WTC11 (cell line): ENCODE data around the gene QRSL1. TPM values are rescaled to one million over a fixed set of nuclear protein-coding genes. Genes with fewer than 3 reads are reported as not detected.

Experiments
- ATAC-seq: fragments of 200-7000 bp; cut with Tn5 transposase; 2 replicates; pipeline ENCODE4 v1.10.0; 2021; ENCODE audit warnings: mild to moderate bottlenecking, moderate library complexity
- CTCF ChIA-PET: fragments of 300-600 bp; sonication (Branson Sonifier 250); formaldehyde crosslinking; loops from one replicate; lab custom pipeline; 2021; ENCODE audit warnings: antibody characterized with exemption; lab: Charles Lee
- POLR2A ChIA-PET: fragments of 350-600 bp; sonication (Branson Sonifier 250); formaldehyde crosslinking; loops from one replicate; lab custom pipeline; 2021; ENCODE audit warnings: antibody characterized with exemption; lab: Charles Lee
- DNase-seq: peaks from one replicate; pipeline ENCODE4 v3.0.0; 2021; ENCODE audit warnings: low spot score
- H3K27ac Mint-ChIP-seq: 2 replicates; pipeline ENCODE4 v1.8.0; 2021; ENCODE audit warnings: mixed read lengths
- H3K27me3 Mint-ChIP-seq: 2 replicates; pipeline ENCODE4 v1.8.0; 2021; ENCODE audit warnings: low read depth, mild to moderate bottlenecking, moderate library complexity, mixed read lengths
- H3K36me3 Mint-ChIP-seq: 2 replicates; pipeline ENCODE4 v1.8.0; 2021; ENCODE audit warnings: mixed read lengths
- H3K4me1 Mint-ChIP-seq: 2 replicates; pipeline ENCODE4 v1.8.0; 2022; ENCODE audit warnings: mixed read lengths
- H3K4me3 Mint-ChIP-seq: 2 replicates; pipeline ENCODE4 v1.8.0; 2021; ENCODE audit warnings: mild to moderate bottlenecking, moderate library complexity, mixed read lengths
- H3K9me3 Mint-ChIP-seq: 2 replicates; pipeline ENCODE4 v1.8.0; 2021; ENCODE audit warnings: mixed read lengths
- CREM ChIP-seq: sonication (generic); formaldehyde crosslinking; IDR thresholded peaks from 2 replicates; pipeline ENCODE4 v1.8.1; 2022; ENCODE audit warnings: mild to moderate bottlenecking, missing genetic modification reagents, moderate library complexity
- E2F5 ChIP-seq: sonication (generic); formaldehyde crosslinking; IDR thresholded peaks from 2 replicates; pipeline ENCODE4 v1.8.1; 2022; ENCODE audit warnings: mild to moderate bottlenecking, moderate library complexity, missing genetic modification reagents
- ELF4 ChIP-seq: sonication (generic); formaldehyde crosslinking; IDR thresholded peaks from 2 replicates; pipeline ENCODE4 v1.8.1; 2022; ENCODE audit warnings: low read depth, mild to moderate bottlenecking, moderate library complexity, missing genetic modification reagents
- FOXJ3 ChIP-seq: sonication (generic); formaldehyde crosslinking; IDR thresholded peaks from 2 replicates; pipeline ENCODE4 v1.9.0; 2021; ENCODE audit warnings: missing genetic modification reagents, mild to moderate bottlenecking, borderline replicate concordance
- FOXK1 ChIP-seq: sonication (generic); formaldehyde crosslinking; IDR thresholded peaks from 2 replicates; pipeline ENCODE4 v1.8.0; 2022; ENCODE audit warnings: mild to moderate bottlenecking, moderate library complexity, missing genetic modification reagents
- GABPB1 ChIP-seq: sonication (generic); formaldehyde crosslinking; IDR thresholded peaks from 2 replicates; pipeline ENCODE4 v1.8.1; 2023; ENCODE audit warnings: mild to moderate bottlenecking, missing genetic modification reagents
- GTF2I ChIP-seq: fragments of 250-450 bp; sonication (Bioruptor Pico); conservative IDR thresholded peaks from 2 replicates; pipeline ENCODE4 v1.4.0; 2021; ENCODE audit warnings: mild to moderate bottlenecking
- IRF2 ChIP-seq: sonication (generic); formaldehyde crosslinking; IDR thresholded peaks from 2 replicates; pipeline ENCODE4 v1.8.0; 2022; ENCODE audit warnings: low read depth, missing genetic modification reagents, borderline replicate concordance
- NFE2L1 ChIP-seq: sonication (generic); formaldehyde crosslinking; IDR thresholded peaks from 2 replicates; pipeline ENCODE4 v1.8.1; 2023; ENCODE audit warnings: missing genetic modification reagents
- OVOL2 ChIP-seq: fragments of 250-450 bp; sonication (Bioruptor Pico); IDR thresholded peaks from 2 replicates; pipeline ENCODE4 v1.9.0; 2021; ENCODE audit warnings: mild to moderate bottlenecking, borderline replicate concordance
- SMAD4 ChIP-seq: sonication (generic); formaldehyde crosslinking; IDR thresholded peaks from 2 replicates; pipeline ENCODE4 v1.8.0; 2022; ENCODE audit warnings: mild to moderate bottlenecking, missing genetic modification reagents
- ZMAT4 ChIP-seq: fragments of 250-450 bp; sonication (Bioruptor Pico); IDR thresholded peaks from 2 replicates; pipeline ENCODE4 v1.9.0; 2021; ENCODE audit warnings: mild to moderate bottlenecking
- ZNF232 ChIP-seq: sonication (generic); formaldehyde crosslinking; IDR thresholded peaks from 2 replicates; pipeline ENCODE4 v1.8.0; 2022; ENCODE audit warnings: mild to moderate bottlenecking, missing genetic modification reagents
- ZNF281 ChIP-seq: sonication (generic); formaldehyde crosslinking; IDR thresholded peaks from 2 replicates; pipeline ENCODE4 v1.8.0; 2023; ENCODE audit warnings: mild to moderate bottlenecking, missing genetic modification reagents
- ZNF671 ChIP-seq: fragments of 250-450 bp; sonication (Bioruptor Pico); IDR thresholded peaks from 2 replicates; pipeline ENCODE4 v1.8.0; 2021; ENCODE audit warnings: mild to moderate bottlenecking
- total RNA-seq: library from RNA; stranded (reverse); gene quantifications from 3 replicates; pipeline ENCODE4 v1.2.3, GENCODE V29; 2021
- TF ChIP-seq, protein P1 (sequence below): sonication (generic); formaldehyde crosslinking; conservative IDR thresholded peaks from 2 replicates; pipeline ENCODE4 v1.8.1; 2022; ENCODE audit warnings: mild to moderate bottlenecking, missing genetic modification reagents
- TF ChIP-seq, protein P2 (sequence below): fragments of 250-450 bp; sonication (Bioruptor Pico); conservative IDR thresholded peaks from 2 replicates; pipeline ENCODE4 v1.9.0; 2021; ENCODE audit warnings: mild to moderate bottlenecking
- TF ChIP-seq, protein P3 (sequence below): fragments of 250-450 bp; sonication (Bioruptor Pico); IDR thresholded peaks from 2 replicates; pipeline ENCODE4 v1.9.0; 2021; ENCODE audit warnings: mild to moderate bottlenecking, borderline replicate concordance
- TF ChIP-seq, protein P4 (sequence below): sonication (generic); formaldehyde crosslinking; IDR thresholded peaks from 2 replicates; pipeline ENCODE4 v1.8.0; 2022; ENCODE audit warnings: mild to moderate bottlenecking, missing genetic modification reagents

Gene QRSL1
- total RNA-seq, 1 experiment from 2014 or later = 17.7 TPM

GRCh38 chr6:106614592-106615257, 14.7 kb upstream of the QRSL1 start (continued):
- TF ChIP-seq, protein P1, sequence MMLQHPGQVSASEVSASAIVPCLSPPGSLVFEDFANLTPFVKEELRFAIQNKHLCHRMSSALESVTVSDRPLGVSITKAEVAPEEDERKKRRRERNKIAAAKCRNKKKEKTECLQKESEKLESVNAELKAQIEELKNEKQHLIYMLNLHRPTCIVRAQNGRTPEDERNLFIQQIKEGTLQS (CRISPR knock-in tag) = no peak

DNA sequence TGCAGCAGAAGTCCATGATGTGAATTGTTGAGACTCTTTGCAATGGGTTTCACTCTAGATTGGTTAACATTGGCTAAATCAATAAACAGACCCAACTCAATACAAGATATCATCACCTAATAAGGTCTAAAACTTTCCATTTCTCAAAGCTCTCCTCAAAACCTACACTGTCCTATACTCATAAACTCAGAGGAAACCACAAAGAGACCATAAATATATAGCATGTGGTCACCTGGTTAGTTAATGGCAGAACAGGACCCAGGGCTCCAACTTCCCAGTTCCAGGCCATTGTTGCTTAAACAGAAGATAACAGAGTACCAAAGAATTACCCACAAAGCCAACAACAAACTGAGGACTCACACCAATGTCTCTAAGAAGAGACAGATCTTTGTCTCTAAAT, 12.1 kb upstream of the QRSL1 start:
- CTCF ChIA-PET = interaction anchor here (1.2 to 1.3 kb wide), 2 partner anchors 9 to 380 kb away, joined by 3 to 4 read pairs; no protein-coding TSS in a partner anchor

DNA sequence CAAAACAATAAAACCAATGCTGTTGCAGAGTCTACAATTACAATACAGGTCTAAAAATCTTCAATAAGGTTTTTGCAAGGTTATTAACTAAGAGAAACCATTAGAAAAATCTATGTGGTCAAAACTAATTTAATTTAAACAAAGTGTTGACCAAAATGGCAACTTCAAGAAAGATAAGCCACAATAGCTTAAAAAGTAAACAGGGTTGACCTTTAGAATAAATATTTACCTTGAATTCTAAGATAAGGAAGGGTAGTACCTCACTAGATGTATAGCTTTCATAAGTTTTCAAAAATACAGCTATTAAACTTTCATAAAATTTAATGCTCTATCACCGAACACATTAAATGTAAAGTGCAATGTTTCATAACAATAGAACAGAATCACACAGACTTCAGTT, 11.5 kb upstream of the QRSL1 start:
- ATAC-seq (no peak), DNase-seq (no peak)
- Mint-ChIP-seq H3K27ac (no peak overlapping the region), H3K9me3 (peaks cover 10% of the 10 kb centered on the region), H3K36me3 (peaks cover 14% of the 10 kb centered on the region), H3K4me3 (no peak overlapping the region), H3K27me3 (no peaks in the 10 kb centered on the region), H3K4me1 (peaks cover 60% of the 10 kb centered on the region)
- POLR2A ChIA-PET = no interaction called here
- CTCF ChIA-PET = interaction anchor here (0.6 to 1.3 kb wide), 3 partner anchors 10 to 414 kb away, joined by 3 to 5 read pairs (median 4); no protein-coding TSS in a partner anchor
- no peak for TF ChIP-seq ZNF232
- TF ChIP-seq, protein P2, sequence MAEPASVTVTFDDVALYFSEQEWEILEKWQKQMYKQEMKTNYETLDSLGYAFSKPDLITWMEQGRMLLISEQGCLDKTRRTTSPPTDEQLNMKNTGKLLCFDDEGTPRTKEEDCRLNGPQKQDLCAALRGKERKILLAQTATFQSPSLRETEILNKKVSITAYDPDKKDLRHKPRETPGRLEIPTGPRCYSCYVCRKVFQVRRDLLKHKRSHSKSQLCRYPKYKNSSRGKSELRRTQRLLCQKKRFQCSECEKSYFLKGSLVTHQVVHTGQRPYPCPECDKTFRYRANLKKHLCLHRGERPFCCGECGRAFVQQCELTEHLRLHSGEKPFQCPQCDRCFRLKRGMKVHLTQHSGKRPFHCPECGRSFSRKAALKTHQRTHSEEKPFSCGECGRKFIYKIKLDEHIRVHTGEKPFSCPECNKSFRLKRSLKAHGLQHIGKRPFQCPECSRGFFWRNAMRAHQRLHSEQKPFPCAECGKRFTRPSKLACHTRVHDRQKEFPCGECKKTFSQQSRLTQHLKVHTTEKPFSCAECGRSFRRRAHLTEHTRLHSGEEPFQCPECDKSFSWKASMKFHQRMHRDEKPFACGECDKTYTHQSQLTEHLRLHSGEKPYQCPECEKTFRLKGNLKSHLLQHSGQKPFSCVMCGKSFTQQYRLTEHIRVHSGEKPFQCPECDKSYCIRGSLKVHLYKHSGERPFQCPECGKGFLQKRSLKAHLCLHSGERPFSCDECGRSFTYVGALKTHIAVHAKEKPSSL (CRISPR knock-in tag) = no peak
- TF ChIP-seq FOXJ3 (CRISPR knock-in tag) = no peak
- no peak for TF ChIP-seq CREM
- TF ChIP-seq ZMAT4 (CRISPR knock-in tag) = no peak
- no peak for TF ChIP-seq GTF2I (CRISPR knock-in tag)
- no peak for TF ChIP-seq ELF4
- no peak for TF ChIP-seq E2F5 (CRISPR knock-in tag)
- TF ChIP-seq IRF2 (CRISPR knock-in tag) = no peak

More for the DNA sequence above, 12.1 kb upstream of the QRSL1 start:
- peak overlapping the region; percentile 81; the same call in 1 of the 2 replicates for H3K27ac Mint-ChIP-seq
- H3K9me3 Mint-ChIP-seq = peaks cover 4% of the 10 kb centered on the region
- H3K4me3 Mint-ChIP-seq = no peak overlapping the region
- no peaks in the 10 kb centered on the region for H3K27me3 Mint-ChIP-seq
- DNase-seq = no peak
- POLR2A ChIA-PET = no interaction called here
- H3K4me1 Mint-ChIP-seq = peaks cover 65% of the 10 kb centered on the region
- no peak for ATAC-seq
- peaks cover 12% of the 10 kb centered on the region for H3K36me3 Mint-ChIP-seq
- TF ChIP-seq ZNF281 (no peak), OVOL2 (CRISPR knock-in tag) (no peak), ZNF671 (CRISPR knock-in tag) (no peak), FOXK1 (CRISPR knock-in tag) (no peak), NFE2L1 (CRISPR knock-in tag) (no peak), GABPB1 (CRISPR knock-in tag) (no peak), SMAD4 (CRISPR knock-in tag) (no peak)
- TF ChIP-seq, protein P3, sequence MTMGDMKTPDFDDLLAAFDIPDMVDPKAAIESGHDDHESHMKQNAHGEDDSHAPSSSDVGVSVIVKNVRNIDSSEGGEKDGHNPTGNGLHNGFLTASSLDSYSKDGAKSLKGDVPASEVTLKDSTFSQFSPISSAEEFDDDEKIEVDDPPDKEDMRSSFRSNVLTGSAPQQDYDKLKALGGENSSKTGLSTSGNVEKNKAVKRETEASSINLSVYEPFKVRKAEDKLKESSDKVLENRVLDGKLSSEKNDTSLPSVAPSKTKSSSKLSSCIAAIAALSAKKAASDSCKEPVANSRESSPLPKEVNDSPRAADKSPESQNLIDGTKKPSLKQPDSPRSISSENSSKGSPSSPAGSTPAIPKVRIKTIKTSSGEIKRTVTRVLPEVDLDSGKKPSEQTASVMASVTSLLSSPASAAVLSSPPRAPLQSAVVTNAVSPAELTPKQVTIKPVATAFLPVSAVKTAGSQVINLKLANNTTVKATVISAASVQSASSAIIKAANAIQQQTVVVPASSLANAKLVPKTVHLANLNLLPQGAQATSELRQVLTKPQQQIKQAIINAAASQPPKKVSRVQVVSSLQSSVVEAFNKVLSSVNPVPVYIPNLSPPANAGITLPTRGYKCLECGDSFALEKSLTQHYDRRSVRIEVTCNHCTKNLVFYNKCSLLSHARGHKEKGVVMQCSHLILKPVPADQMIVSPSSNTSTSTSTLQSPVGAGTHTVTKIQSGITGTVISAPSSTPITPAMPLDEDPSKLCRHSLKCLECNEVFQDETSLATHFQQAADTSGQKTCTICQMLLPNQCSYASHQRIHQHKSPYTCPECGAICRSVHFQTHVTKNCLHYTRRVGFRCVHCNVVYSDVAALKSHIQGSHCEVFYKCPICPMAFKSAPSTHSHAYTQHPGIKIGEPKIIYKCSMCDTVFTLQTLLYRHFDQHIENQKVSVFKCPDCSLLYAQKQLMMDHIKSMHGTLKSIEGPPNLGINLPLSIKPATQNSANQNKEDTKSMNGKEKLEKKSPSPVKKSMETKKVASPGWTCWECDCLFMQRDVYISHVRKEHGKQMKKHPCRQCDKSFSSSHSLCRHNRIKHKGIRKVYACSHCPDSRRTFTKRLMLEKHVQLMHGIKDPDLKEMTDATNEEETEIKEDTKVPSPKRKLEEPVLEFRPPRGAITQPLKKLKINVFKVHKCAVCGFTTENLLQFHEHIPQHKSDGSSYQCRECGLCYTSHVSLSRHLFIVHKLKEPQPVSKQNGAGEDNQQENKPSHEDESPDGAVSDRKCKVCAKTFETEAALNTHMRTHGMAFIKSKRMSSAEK (CRISPR knock-in tag) = no peak
- TF ChIP-seq, protein P4, sequence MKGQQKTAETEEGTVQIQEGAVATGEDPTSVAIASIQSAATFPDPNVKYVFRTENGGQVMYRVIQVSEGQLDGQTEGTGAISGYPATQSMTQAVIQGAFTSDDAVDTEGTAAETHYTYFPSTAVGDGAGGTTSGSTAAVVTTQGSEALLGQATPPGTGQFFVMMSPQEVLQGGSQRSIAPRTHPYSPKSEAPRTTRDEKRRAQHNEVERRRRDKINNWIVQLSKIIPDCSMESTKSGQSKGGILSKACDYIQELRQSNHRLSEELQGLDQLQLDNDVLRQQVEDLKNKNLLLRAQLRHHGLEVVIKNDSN (CRISPR knock-in tag) = no peak
